Panc1 (cell line): ENCODE results near the gene INPP4B.

Source experiments
- TCF7L2 ChIP-seq: IDR thresholded peaks from 2 replicates; pipeline ENCODE4 v1.6.1; 2011; ENCODE audit warnings: mild to moderate bottlenecking, low read depth, low read length, inconsistent platforms
- TF ChIP-seq, protein P1 (sequence below): fragments of 450-650 bp; IDR thresholded peaks from 2 replicates; pipeline ENCODE4 v1.5.1; 2017; ENCODE audit warnings: mild to moderate bottlenecking

DNA sequence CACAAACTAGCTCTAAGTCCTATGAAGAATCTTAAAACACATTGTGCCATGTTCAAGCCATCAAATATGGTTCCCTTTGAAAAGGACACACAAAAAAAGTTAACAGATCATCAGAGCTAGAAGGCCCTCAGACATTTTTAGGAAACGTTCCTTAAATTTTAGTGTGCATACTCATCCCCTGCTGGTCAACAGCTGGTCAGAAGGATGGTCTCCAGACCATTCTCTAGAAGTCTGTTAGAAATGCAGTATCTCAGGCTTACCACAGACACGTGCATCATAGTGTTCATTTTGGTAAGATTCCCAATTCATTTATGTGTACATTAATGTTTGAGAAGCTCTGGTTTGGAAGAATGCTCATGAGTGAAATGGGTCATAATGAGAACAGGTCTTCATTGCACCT lies 523.1 kb downstream of the INPP4B start:
- TF ChIP-seq, protein P1, sequence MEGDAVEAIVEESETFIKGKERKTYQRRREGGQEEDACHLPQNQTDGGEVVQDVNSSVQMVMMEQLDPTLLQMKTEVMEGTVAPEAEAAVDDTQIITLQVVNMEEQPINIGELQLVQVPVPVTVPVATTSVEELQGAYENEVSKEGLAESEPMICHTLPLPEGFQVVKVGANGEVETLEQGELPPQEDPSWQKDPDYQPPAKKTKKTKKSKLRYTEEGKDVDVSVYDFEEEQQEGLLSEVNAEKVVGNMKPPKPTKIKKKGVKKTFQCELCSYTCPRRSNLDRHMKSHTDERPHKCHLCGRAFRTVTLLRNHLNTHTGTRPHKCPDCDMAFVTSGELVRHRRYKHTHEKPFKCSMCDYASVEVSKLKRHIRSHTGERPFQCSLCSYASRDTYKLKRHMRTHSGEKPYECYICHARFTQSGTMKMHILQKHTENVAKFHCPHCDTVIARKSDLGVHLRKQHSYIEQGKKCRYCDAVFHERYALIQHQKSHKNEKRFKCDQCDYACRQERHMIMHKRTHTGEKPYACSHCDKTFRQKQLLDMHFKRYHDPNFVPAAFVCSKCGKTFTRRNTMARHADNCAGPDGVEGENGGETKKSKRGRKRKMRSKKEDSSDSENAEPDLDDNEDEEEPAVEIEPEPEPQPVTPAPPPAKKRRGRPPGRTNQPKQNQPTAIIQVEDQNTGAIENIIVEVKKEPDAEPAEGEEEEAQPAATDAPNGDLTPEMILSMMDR, result no peak
- TF ChIP-seq TCF7L2, result no peak
